ENCODE data around the gene ADAM11.

The ADAM11 gene

GRCh38 chr17:44787271-44787940, 28.6 kb downstream of the ADAM11 start:
- Histone ChIP-seq H3K4me1 (ENCODE audit: control insufficient read depth, insufficient read depth, low read length) (peaks cover 5% of the 10 kb centered on the region), H3K4me3 (ENCODE audit: low read depth, low read length) (no peak overlapping the region), H3K36me3 (ENCODE audit: control insufficient read depth, insufficient read depth, low read length) (no peaks in the 10 kb centered on the region), H3K9ac (ENCODE audit: low read depth, low read length) (no peak overlapping the region), H3K27ac (ENCODE audit: low read depth, low read length) (no peak overlapping the region), H3K27me3 (ENCODE audit: control insufficient read depth, insufficient read depth, low read length) (no peaks in the 10 kb centered on the region), H3K9me3 (ENCODE audit: control insufficient read depth, insufficient read depth, low read length) (no peaks in the 10 kb centered on the region)

- Histone ChIP-seq H3K27me3 (ENCODE audit: control insufficient read depth, insufficient read depth, low read length) (no peaks in the 10 kb centered on the region), H3K4me3 (ENCODE audit: low read depth, low read length) (no peak overlapping the region), H3K27ac (ENCODE audit: low read depth, low read length) (no peak overlapping the region), H3K36me3 (ENCODE audit: control insufficient read depth, insufficient read depth, low read length) (no peaks in the 10 kb centered on the region), H3K9ac (ENCODE audit: low read depth, low read length) (no peak overlapping the region), H3K4me1 (ENCODE audit: control insufficient read depth, insufficient read depth, low read length) (no peaks in the 10 kb centered on the region), H3K9me3 (ENCODE audit: control insufficient read depth, insufficient read depth, low read length) (no peaks in the 10 kb centered on the region)
These were observed 29.4 kb downstream of the ADAM11 start for GRCh38 chr17:44788139-44788538.

- Histone ChIP-seq H3K36me3 (ENCODE audit: control insufficient read depth, insufficient read depth, low read length) (peaks cover 4% of the 10 kb centered on the region; the same call in 1 of the 2 replicates), H3K4me1 (ENCODE audit: control insufficient read depth, insufficient read depth, low read length) (peaks cover 6% of the 10 kb centered on the region; the same call in 1 of the 2 replicates), H3K27ac (ENCODE audit: low read depth, low read length) (no peak overlapping the region)
These were observed 33.5 kb downstream of the ADAM11 start for GRCh38 chr17:44792276-44792675.

GRCh38 chr17:44793885-44794842, 35.4 kb downstream of the ADAM11 start:
- Histone ChIP-seq H3K9me3 (ENCODE audit: control insufficient read depth, insufficient read depth, low read length) (no peaks in the 10 kb centered on the region), H3K36me3 (ENCODE audit: control insufficient read depth, insufficient read depth, low read length) (peaks cover 19% of the 10 kb centered on the region; the same call in 1 of the 2 replicates), H3K27ac (ENCODE audit: low read depth, low read length) (peak overlapping the region; percentile 77), H3K4me1 (ENCODE audit: control insufficient read depth, insufficient read depth, low read length) (peaks cover 9% of the 10 kb centered on the region), H3K4me3 (ENCODE audit: low read depth, low read length) (no peak overlapping the region), H3K9ac (ENCODE audit: low read depth, low read length) (no peak overlapping the region), H3K27me3 (ENCODE audit: control insufficient read depth, insufficient read depth, low read length) (no peaks in the 10 kb centered on the region)

More at GRCh38 chr17:44792276-44792675, 33.5 kb downstream of the ADAM11 start:
- Histone ChIP-seq H3K27me3 (ENCODE audit: control insufficient read depth, insufficient read depth, low read length) (no peaks in the 10 kb centered on the region), H3K4me3 (ENCODE audit: low read depth, low read length) (no peak overlapping the region), H3K9me3 (ENCODE audit: control insufficient read depth, insufficient read depth, low read length) (no peaks in the 10 kb centered on the region), H3K9ac (ENCODE audit: low read depth, low read length) (no peak overlapping the region)

- H3K27me3 ChIP-seq (ENCODE audit: control insufficient read depth, insufficient read depth, low read length): no peaks in the 10 kb centered on the region
- H3K9ac ChIP-seq (ENCODE audit: low read depth, low read length): no peak overlapping the region
- no peak overlapping the region for H3K4me3 ChIP-seq (ENCODE audit: low read depth, low read length)
- peaks cover 25% of the 10 kb centered on the region; the same call in 1 of the 2 replicates for H3K36me3 ChIP-seq (ENCODE audit: control insufficient read depth, insufficient read depth, low read length)
- H3K4me1 ChIP-seq (ENCODE audit: control insufficient read depth, insufficient read depth, low read length): peaks cover 9% of the 10 kb centered on the region
- no peaks in the 10 kb centered on the region for H3K9me3 ChIP-seq (ENCODE audit: control insufficient read depth, insufficient read depth, low read length)
- peak overlapping the region; percentile 77 for H3K27ac ChIP-seq (ENCODE audit: low read depth, low read length)
These were observed 36.1 kb downstream of the ADAM11 start for GRCh38 chr17:44794851-44795413.

GRCh38 chr17:44795421-44795820, 36.6 kb downstream of the ADAM11 start:
- no peaks in the 10 kb centered on the region for H3K9me3 ChIP-seq (ENCODE audit: control insufficient read depth, insufficient read depth, low read length)
- H3K9ac ChIP-seq (ENCODE audit: low read depth, low read length): no peak overlapping the region
- H3K27me3 ChIP-seq (ENCODE audit: control insufficient read depth, insufficient read depth, low read length): no peaks in the 10 kb centered on the region
- H3K4me1 ChIP-seq (ENCODE audit: control insufficient read depth, insufficient read depth, low read length): peaks cover 9% of the 10 kb centered on the region
- no peak overlapping the region for H3K4me3 ChIP-seq (ENCODE audit: low read depth, low read length)
- peak overlapping the region; percentile 77 for H3K27ac ChIP-seq (ENCODE audit: low read depth, low read length)
- peaks cover 27% of the 10 kb centered on the region for H3K36me3 ChIP-seq (ENCODE audit: control insufficient read depth, insufficient read depth, low read length)

- H3K9me3 ChIP-seq (ENCODE audit: control insufficient read depth, insufficient read depth, low read length): no peaks in the 10 kb centered on the region
- H3K27me3 ChIP-seq (ENCODE audit: control insufficient read depth, insufficient read depth, low read length): no peaks in the 10 kb centered on the region
- peaks cover 31% of the 10 kb centered on the region for H3K36me3 ChIP-seq (ENCODE audit: control insufficient read depth, insufficient read depth, low read length)
- H3K27ac ChIP-seq (ENCODE audit: low read depth, low read length): peak overlapping the region; percentile 77
- H3K9ac ChIP-seq (ENCODE audit: low read depth, low read length): no peak overlapping the region
- H3K4me1 ChIP-seq (ENCODE audit: control insufficient read depth, insufficient read depth, low read length): peaks cover 9% of the 10 kb centered on the region
- H3K4me3 ChIP-seq (ENCODE audit: low read depth, low read length): no peak overlapping the region
These were observed 37.1 kb downstream of the ADAM11 start for GRCh38 chr17:44795928-44796327.

GRCh38 chr17:44796731-44797130, 37.9 kb downstream of the ADAM11 start:
- H3K27me3 ChIP-seq (ENCODE audit: control insufficient read depth, insufficient read depth, low read length): no peaks in the 10 kb centered on the region
- H3K9ac ChIP-seq (ENCODE audit: low read depth, low read length): no peak overlapping the region
- H3K9me3 ChIP-seq (ENCODE audit: control insufficient read depth, insufficient read depth, low read length): no peaks in the 10 kb centered on the region
- no peak overlapping the region for H3K27ac ChIP-seq (ENCODE audit: low read depth, low read length)
- peaks cover 37% of the 10 kb centered on the region for H3K36me3 ChIP-seq (ENCODE audit: control insufficient read depth, insufficient read depth, low read length)
- H3K4me3 ChIP-seq (ENCODE audit: low read depth, low read length): no peak overlapping the region
- H3K4me1 ChIP-seq (ENCODE audit: control insufficient read depth, insufficient read depth, low read length): peaks cover 9% of the 10 kb centered on the region

- no peaks in the 10 kb centered on the region for H3K27me3 ChIP-seq (ENCODE audit: control insufficient read depth, insufficient read depth, low read length)
- H3K9ac ChIP-seq (ENCODE audit: low read depth, low read length): no peak overlapping the region
- peaks cover 9% of the 10 kb centered on the region for H3K4me1 ChIP-seq (ENCODE audit: control insufficient read depth, insufficient read depth, low read length)
- H3K4me3 ChIP-seq (ENCODE audit: low read depth, low read length): no peak overlapping the region
- no peaks in the 10 kb centered on the region for H3K9me3 ChIP-seq (ENCODE audit: control insufficient read depth, insufficient read depth, low read length)
- peaks cover 48% of the 10 kb centered on the region for H3K36me3 ChIP-seq (ENCODE audit: control insufficient read depth, insufficient read depth, low read length)
- H3K27ac ChIP-seq (ENCODE audit: low read depth, low read length): no peak overlapping the region
These were observed 39.0 kb downstream of the ADAM11 start for GRCh38 chr17:44797802-44798201.

GRCh38 chr17:44798356-44798755, 39.6 kb downstream of the ADAM11 start:
- Histone ChIP-seq H3K27me3 (ENCODE audit: control insufficient read depth, insufficient read depth, low read length) (no peaks in the 10 kb centered on the region), H3K4me3 (ENCODE audit: low read depth, low read length) (no peak overlapping the region), H3K4me1 (ENCODE audit: control insufficient read depth, insufficient read depth, low read length) (peaks cover 9% of the 10 kb centered on the region), H3K9ac (ENCODE audit: low read depth, low read length) (no peak overlapping the region), H3K27ac (ENCODE audit: low read depth, low read length) (no peak overlapping the region), H3K9me3 (ENCODE audit: control insufficient read depth, insufficient read depth, low read length) (no peaks in the 10 kb centered on the region), H3K36me3 (ENCODE audit: control insufficient read depth, insufficient read depth, low read length) (peaks cover 53% of the 10 kb centered on the region)

Data from HUES48 (cell line).